Uterus (tissue), 2 donors: Measurements from ENCODE around the gene PRPS1L1.

Experiments
- CTCF ChIP-seq, 4 experiments: fragments of 200-600 bp in 2 of 4; fragments of 450-650 bp in 2 of 4; sonication (generic) in 2 of 4; IDR thresholded peaks; one replicate each; pipeline ENCODE4 v1.5.1; 2016 to 2019; ENCODE audit warnings: antibody characterized with exemption in 4 of 4, mild to moderate bottlenecking in 2 of 4, moderate library complexity in 1 of 4
- POLR2A ChIP-seq, 2 donors: fragments of 450-650 bp; IDR thresholded peaks; one replicate each; pipeline ENCODE4 v1.6.1; 2016; ENCODE audit warnings: antibody characterized with exemption in 2 of 2, mild to moderate bottlenecking in 1 of 2, moderate library complexity in 1 of 2

GRCh38 chr7:18019555-18019954 is 8.1 kb downstream of the PRPS1L1 start:
- no peak for TF ChIP-seq CTCF (IDR thresholded peaks at IDR 0.05)
- no peak for TF ChIP-seq POLR2A (IDR thresholded peaks at IDR 0.05)
